CD4-positive, alpha-beta T cell (primary cell): ENCODE results near the gene ACBD6. TPM values are rescaled to one million over a fixed set of nuclear protein-coding genes. Genes with fewer than 3 reads are reported as not detected.

Experiments
- ATAC-seq: fragments of 200-7000 bp; cut with Tn5 transposase; one replicate; pipeline ENCODE4 v1.10.0; 2022; ENCODE audit warnings: mild to moderate bottlenecking; ENCODE audit not compliant: poor library complexity
- CTCF ChIA-PET: fragments of 350-600 bp; sonication (Branson Sonifier 250); formaldehyde crosslinking; loops from one replicate; lab custom pipeline; 2021; ENCODE audit warnings: antibody characterized with exemption, inconsistent platforms; lab: Charles Lee
- POLR2A ChIA-PET: fragments of 350-600 bp; sonication (Branson Sonifier 250); formaldehyde crosslinking; loops from one replicate; lab custom pipeline; 2021; ENCODE audit warnings: antibody characterized with exemption, inconsistent platforms; lab: Charles Lee
- DNase-seq, 14 experiments: peaks; one replicate each; pipeline ENCODE4 v3.0.0-alpha.2; 2013 to 2020; ENCODE audit warnings: mixed read lengths in 2 of 14
- H3K27ac ChIP-seq, 2 donors: one replicate each; pipeline versions ENCODE4 v1.5.1 to v1.7.0; 2013; ENCODE audit warnings: low read length in 2 of 2, low read depth in 1 of 2, mild to moderate bottlenecking in 1 of 2
- H3K27me3 ChIP-seq, 2 experiments: 1 replicate in 1 of 2; 2 replicates in 1 of 2; pipeline versions ENCODE4 v1.6.1 to v1.7.0; 2013; ENCODE audit warnings: low read length in 2 of 2, control low read depth in 1 of 2, mild to moderate bottlenecking in 1 of 2, moderate library complexity in 1 of 2; ENCODE audit not compliant: insufficient read depth in 2 of 2, control insufficient read depth in 1 of 2
- H3K36me3 ChIP-seq: one replicate; pipeline ENCODE4 v1.6.1; 2013; ENCODE audit warnings: low read length, control low read depth; ENCODE audit not compliant: insufficient read depth
- H3K4me1 ChIP-seq: one replicate; pipeline ENCODE4 v1.6.1; 2013; ENCODE audit warnings: low read length, control low read depth; ENCODE audit not compliant: insufficient read depth
- H3K4me3 ChIP-seq: one replicate; pipeline ENCODE4 v1.5.1; 2013; ENCODE audit warnings: mild to moderate bottlenecking, low read length, moderate library complexity
- H3K9me3 ChIP-seq, 2 experiments: 1 replicate in 1 of 2; 2 replicates in 1 of 2; pipeline versions ENCODE4 v1.6.1 to v1.7.0; 2013; ENCODE audit warnings: low read length in 2 of 2, mild to moderate bottlenecking in 2 of 2, control low read depth in 1 of 2, moderate library complexity in 1 of 2; ENCODE audit not compliant: control insufficient read depth in 1 of 2, insufficient read depth in 1 of 2
- H3K27ac Mint-ChIP-seq: one replicate; pipeline ENCODE4 v1.8.0; 2020; ENCODE audit warnings: mixed read lengths
- H3K27me3 Mint-ChIP-seq: one replicate; pipeline ENCODE4 v1.8.0; 2021; ENCODE audit warnings: mixed read lengths
- H3K36me3 Mint-ChIP-seq: one replicate; pipeline ENCODE4 v1.8.0; 2021; ENCODE audit warnings: low read depth, mixed read lengths
- H3K4me1 Mint-ChIP-seq: one replicate; pipeline ENCODE4 v1.8.0; 2021; ENCODE audit warnings: low read depth, mixed read lengths
- H3K4me3 Mint-ChIP-seq: one replicate; pipeline ENCODE4 v1.8.0; 2020; ENCODE audit warnings: mild to moderate bottlenecking, mixed read lengths
- H3K9me3 Mint-ChIP-seq: one replicate; pipeline ENCODE4 v1.8.0; 2020; ENCODE audit warnings: mixed read lengths
- CTCF ChIP-seq: fragments of 200-600 bp; IDR thresholded peaks from one replicate; pipeline ENCODE4 v1.8.0; 2022; ENCODE audit warnings: antibody characterized with exemption, mild to moderate bottlenecking
- intact Hi-C, 2 experiments: fragments of 100-400 bp; cut with DNase I in 1 of 2; cut with micrococcal nuclease in 1 of 2; formaldehyde crosslinking; loops; one replicate each; pipeline versions ENCODE4 v1.15.1 to v1.9.0; 2023 to 2025; cut with DNase I, micrococcal nuclease
- total RNA-seq, 174 experiments: library from RNA in 2 of 174; stranded (reverse) in 2 of 174; gene quantifications; one replicate each; pipeline ENCODE4 v1.2.3 and lab custom pipeline; 2021 to 2026

ACBD6 gene
- total RNA-seq, 2 experiments from 2014 or later, result 28.2 to 28.8 TPM

- Histone ChIP-seq H3K27me3 (peaks cover 22 to 41% of the 10 kb centered on the region in 2 experiments), H3K4me1 (no peaks in the 10 kb centered on the region), H3K36me3 (no peaks in the 10 kb centered on the region), H3K9me3 (peaks cover 0 to 5% of the 10 kb centered on the region in 2 experiments), H3K4me3 (no peak overlapping the region), H3K27ac (no peak overlapping the region)
- DNase-seq, result no peak
- H3K27ac Mint-ChIP-seq, result no peak overlapping the region
- H3K4me3 Mint-ChIP-seq, result no peak overlapping the region
- ATAC-seq, result no peak
- POLR2A ChIA-PET, result no interaction called here
- intact Hi-C loops, result no loop called here
- no peak for TF ChIP-seq CTCF
- peaks cover 52% of the 10 kb centered on the region for H3K27me3 Mint-ChIP-seq
- no peaks in the 10 kb centered on the region for H3K4me1 Mint-ChIP-seq
- CTCF ChIA-PET, result no interaction called here
- H3K36me3 Mint-ChIP-seq, result no peaks in the 10 kb centered on the region
- H3K9me3 Mint-ChIP-seq, result no peaks in the 10 kb centered on the region
Observed at GRCh38 chr1:180257486-180257885, 244.9 kb downstream of the ACBD6 start.

- Mint-ChIP-seq H3K9me3 (no peaks in the 10 kb centered on the region), H3K4me1 (no peaks in the 10 kb centered on the region), H3K4me3 (no peak overlapping the region), H3K36me3 (no peaks in the 10 kb centered on the region), H3K27ac (no peak overlapping the region), H3K27me3 (peaks cover 57% of the 10 kb centered on the region)
- H3K4me3 ChIP-seq, result no peak overlapping the region
- no peaks in the 10 kb centered on the region for H3K4me1 ChIP-seq
- DNase-seq, result no peak
- no peak for TF ChIP-seq CTCF
- no peak overlapping the region for H3K27ac ChIP-seq
- peaks cover 0 to 5% of the 10 kb centered on the region in 2 experiments for H3K9me3 ChIP-seq
- ChIA-PET POLR2A (no interaction called here), CTCF (no interaction called here)
- no peak for ATAC-seq
- peaks cover 26 to 45% of the 10 kb centered on the region in 2 experiments for H3K27me3 ChIP-seq
- H3K36me3 ChIP-seq, result no peaks in the 10 kb centered on the region
- intact Hi-C loops, result no loop called here
Observed at GRCh38 chr1:180257028-180257386, 245.4 kb downstream of the ACBD6 start.

- Histone ChIP-seq H3K9me3 (peaks cover 0 to 5% of the 10 kb centered on the region in 2 experiments), H3K27me3 (peaks cover 26 to 48% of the 10 kb centered on the region in 2 experiments), H3K36me3 (no peaks in the 10 kb centered on the region), H3K27ac (no peak overlapping the region), H3K4me1 (no peaks in the 10 kb centered on the region), H3K4me3 (no peak overlapping the region)
- intact Hi-C loops, result no loop called here
- Mint-ChIP-seq H3K27ac (no peak overlapping the region), H3K27me3 (peaks cover 61% of the 10 kb centered on the region), H3K4me1 (no peaks in the 10 kb centered on the region), H3K9me3 (no peaks in the 10 kb centered on the region), H3K4me3 (no peak overlapping the region), H3K36me3 (no peaks in the 10 kb centered on the region)
- ChIA-PET POLR2A (no interaction called here), CTCF (no interaction called here)
- ATAC-seq (no peak), DNase-seq (no peak)
- TF ChIP-seq CTCF, result no peak
Observed at GRCh38 chr1:180256341-180257027, 245.9 kb downstream of the ACBD6 start.
